ENCODE measurements around the gene ZNF230.
A peak's percentile ranks its signal among the peaks of the same experiment; 100 is the strongest.

ZNF230 gene
- total RNA-seq, result 0.53 to 8.5 (median 6.4) reads per million in 17 experiments

DNA sequence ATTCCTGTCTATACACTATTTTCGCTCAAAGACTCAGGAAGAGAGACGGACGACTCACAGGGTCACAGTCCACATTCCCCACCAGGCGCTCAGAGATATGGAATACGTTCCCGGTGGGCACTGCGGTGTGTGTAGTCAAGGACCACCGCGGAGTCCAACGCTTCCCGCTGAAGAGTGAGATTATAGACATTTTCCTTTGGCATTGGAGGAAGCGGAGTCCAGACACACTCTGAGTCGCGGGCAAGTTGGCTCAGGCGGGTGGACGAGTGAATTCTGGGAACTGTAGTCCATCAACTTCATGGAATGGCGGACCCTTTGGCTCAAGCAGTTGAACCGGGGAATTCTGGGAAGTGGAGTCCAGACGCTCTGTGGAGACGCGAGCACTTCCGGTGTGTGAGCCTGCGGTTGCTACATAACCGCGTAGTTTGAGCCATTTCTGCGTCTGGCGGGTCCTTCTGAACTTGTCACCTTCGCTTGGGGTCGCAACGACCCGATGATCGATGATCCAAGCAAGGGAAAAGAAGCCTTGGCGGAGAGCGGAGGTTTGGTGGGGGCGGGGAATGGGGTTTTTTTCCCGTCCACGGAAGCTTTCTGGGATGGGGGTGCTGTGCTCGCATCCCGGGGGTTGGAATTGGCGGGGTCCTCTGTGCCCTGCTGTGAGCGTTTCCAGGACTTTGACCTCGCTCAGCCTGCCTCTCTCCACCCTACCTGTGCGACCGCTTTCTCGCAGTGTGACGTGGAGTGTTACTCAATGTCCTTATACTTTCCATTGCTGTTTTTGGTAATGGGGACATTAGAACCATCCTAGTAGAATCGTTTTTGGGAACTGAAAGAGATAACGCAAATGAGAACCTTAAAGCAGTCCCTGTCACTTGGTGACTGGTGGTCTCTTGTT lies at the start of gene ZNF230:
Gene ZNF230, plus strand, starts transcription at position 392 of the 895 bp plus-strand sequence. CDS start 4,122 bp downstream, outside the sequence.
- DNase-seq, result peak; percentile 95 to 97 (median 96)

DNA sequence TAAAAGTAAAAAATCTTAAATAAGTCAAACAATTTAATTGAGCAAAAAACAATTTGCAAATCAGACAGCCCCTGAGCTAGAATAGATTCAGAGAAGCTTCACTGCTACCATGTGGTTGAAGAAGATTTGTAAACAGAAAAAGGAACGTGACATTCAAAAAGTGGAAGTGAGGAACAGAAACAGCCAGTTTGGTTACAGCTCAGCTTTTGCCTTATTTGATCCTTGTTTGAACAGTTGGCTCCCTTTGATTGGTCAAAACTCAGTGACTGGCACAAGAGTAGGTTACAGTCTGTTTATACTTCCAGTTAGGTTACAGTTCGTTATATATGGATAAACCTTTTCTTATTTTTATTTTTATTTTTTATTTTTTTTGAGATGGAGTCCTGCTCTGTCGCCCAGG lies 45.9 kb upstream of the ZNF230 start:
- DNase-seq, result peak; percentile 6 to 49 (median 21)

DNA sequence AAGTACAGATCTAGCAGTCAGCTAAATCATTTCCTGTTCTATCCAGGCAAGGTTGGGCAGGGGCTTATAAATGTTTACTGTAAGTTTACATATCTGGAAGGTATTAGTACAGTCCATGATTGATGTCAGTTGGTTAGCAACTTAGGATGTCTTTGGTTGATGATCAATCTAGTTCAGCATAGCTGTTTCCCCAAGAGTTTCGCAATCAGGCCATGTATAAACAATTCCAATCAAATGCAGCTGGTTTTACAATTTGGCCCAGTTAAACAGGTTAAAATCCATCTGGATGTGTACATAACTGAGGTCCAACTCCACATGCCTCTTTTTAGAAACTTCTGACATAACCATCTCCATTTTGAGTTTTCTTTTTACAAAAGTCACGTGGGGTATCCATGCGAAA lies 44.9 kb upstream of the ZNF230 start:
- DNase-seq, result no peak

DNA sequence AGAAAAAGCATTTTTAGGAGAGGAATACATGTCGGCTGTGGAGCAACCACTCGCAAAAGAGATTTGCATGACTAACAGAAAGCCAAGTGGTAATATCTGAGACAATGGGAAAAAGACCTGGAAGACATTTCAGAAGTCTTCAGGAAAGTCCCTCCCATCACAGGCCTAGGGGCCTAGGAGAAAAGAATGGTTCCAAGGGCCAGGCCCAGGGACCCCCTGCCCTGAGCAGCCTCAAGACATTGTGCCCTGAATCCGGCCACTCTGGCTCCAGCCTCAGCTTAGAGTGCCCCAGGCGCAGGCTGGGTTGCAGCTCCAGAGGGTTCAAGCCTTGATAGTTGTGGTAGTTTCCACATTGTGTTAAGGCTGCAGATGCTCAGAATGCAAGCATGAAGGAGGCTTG lies 42.3 kb upstream of the ZNF230 start:
- DNase-seq, result no peak

DNA sequence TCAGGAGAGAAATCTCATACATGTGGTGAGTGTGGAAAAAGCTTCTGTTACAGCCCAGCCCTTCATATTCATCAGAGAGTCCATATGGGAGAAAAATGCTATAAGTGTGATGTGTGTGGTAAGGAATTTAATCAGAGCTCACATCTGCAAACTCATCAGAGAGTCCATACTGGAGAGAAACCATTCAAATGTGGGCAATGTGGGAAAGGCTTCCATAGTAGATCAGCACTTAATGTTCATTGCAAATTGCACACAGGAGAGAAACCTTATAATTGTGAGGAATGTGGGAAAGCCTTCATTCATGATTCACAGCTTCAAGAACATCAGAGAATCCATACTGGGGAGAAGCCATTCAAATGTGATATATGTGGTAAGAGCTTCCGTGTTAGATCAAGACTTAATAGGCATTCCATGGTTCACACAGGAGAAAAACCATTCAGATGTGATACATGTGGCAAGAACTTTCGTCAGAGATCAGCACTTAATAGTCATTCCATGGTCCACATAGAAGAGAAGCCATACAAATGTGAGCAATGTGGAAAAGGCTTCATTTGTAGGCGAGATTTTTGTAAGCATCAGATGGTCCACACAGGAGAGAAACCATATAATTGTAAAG lies 36.6 kb upstream of the ZNF230 start:
- DNase-seq, result no peak

DNA sequence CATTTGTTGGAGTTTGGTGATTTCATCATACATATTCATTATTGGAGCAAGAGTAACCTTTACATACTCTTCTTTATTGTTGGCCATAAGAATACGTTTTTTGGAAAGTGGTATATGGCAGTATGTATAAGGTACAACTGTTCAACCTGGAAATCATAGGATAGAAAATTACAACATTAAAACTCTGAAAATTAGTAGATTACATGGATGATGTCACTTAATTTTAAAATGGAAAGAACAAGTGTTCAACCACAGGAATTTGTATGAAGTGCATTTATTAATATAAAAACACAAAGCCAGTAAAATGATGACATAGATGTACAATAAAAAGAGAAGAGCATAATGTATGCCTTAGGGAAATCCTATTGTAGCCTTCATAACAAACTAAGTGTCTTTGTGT lies 26.0 kb upstream of the ZNF230 start:
- DNase-seq, result no peak

DNA sequence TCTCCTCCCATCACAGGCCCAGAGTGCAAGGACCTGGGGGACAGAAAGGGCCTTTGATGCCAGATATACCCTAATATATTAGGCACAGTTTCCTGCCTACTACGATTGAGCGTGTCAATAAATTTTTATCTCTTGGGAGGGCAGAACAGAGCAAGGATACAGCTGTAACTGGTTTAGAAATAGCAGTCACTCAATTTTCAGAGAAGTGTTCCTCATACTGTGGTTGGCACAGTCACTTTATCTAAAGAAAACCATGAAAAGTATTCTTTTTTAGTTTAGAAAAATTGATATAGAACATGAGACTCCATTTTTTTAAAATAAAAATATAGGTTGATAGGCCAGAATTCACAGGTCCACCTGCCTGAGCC lies 19.2 kb upstream of the ZNF230 start:
- DNase-seq, result no peak

DNA sequence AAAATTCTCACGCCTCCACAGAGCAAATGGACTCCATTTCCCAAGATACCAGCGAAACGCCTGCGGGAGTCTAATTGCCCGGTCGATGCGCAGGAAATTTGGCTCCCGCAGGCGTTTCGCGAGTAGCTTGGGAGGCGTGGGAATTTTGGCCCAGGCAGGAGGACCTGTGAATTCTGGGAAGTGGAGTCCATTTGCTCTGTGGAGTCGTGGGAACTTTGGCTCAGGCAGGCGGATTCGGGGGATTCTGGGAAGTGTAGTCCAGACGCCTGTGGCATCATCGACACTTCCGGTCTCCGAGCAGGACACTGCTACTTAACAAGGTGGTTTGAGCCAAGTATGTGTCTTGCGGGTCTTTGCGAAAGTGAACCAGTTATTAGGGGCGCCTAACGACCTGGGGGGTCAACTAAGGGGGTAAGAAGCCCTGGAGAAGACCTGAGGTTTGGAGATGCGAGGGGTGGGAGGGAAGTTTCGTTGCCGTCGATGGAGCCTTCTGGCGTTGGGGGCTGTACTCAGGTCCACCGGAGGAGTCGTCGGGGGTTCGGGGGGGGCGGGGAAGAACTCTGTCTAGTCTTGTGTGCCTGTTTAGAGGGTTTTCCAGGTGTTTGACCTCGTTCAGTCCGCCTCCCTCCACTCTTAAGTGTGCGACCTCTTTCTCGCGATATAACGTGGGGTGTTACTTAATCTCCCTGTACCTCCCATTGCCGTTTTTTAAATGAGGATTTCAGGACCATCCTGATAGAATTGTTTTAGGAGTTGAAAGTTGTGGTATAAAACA lies 18.7 kb upstream of the ZNF230 start, which contains the start of gene ZNF155:
Gene ZNF155, plus strand, starts transcription at position 277 of the 775 bp plus-strand sequence. CDS start 4,356 bp downstream, outside the sequence.
- DNase-seq, result peak; percentile 90 to 96 (median 93)

DNA sequence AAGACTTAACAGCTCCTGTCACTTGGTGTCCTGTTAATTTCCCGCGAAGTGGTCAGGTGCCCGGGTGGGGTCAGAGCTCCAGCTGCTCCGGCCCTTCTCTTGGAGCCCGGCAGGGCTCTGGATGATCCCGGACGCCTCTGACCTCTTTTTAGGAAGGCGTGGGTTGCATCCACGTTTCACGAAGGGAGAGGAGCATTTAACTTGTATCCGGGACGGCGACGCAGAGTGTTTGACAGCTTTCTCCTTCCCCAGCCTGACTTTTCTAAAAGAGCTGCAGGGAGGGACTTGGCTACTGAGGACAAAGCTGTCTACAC lies 18.1 kb upstream of the ZNF230 start:
- peak in 2 of 4 experiments; percentile 47 for DNase-seq

DNA sequence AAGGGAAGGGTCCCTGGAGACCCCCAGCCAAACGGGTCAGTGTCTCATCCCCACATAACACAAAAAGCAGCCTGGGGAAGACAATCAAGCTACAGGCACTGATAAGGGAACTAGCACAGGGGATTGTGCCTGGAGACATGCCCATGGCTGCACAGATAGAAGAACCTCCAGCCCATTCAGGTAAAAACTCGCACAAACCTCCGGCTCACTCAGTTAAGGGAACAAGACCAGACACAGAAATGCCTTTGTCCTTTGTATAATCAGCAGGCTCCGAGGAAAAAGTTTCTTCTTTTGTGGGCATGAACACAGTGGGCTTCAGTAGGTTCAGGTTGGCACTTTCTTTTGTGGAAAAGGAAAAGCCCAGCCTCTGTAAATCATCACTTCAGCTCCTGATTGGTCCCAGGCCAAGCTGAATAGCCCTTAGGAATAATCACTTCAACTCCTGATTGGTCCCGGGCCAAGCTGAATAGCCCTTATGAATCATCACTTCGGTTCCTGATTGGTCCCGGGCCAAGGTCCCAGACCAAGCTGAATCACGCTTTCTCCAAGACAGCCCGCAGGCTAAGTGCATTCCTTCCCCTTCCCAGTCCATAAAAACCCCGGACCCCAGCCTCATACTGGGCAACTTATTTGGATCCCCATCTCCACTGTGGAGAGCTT lies 5.0 kb upstream of the ZNF230 start:
- no peak for DNase-seq

DNA sequence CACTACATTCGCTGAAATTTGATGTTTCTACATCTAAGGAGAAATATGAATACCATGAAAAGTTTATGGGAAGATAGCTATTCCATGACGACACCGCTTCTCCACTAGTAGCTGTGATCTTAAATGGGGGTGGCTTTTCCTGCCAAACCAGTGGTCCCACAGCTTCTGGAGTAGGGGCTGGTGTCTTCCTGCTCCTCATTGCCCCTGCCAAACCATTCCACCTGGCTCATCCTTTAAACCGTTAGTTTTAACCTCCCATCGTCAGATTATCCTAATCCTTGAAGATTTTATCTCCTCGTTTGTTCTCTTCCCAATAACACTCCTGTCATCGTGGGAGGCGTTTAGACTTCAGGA lies 568 bp upstream of the ZNF230 start:
- peak in 1 of 4 experiments; percentile 4 for DNase-seq

DNA sequence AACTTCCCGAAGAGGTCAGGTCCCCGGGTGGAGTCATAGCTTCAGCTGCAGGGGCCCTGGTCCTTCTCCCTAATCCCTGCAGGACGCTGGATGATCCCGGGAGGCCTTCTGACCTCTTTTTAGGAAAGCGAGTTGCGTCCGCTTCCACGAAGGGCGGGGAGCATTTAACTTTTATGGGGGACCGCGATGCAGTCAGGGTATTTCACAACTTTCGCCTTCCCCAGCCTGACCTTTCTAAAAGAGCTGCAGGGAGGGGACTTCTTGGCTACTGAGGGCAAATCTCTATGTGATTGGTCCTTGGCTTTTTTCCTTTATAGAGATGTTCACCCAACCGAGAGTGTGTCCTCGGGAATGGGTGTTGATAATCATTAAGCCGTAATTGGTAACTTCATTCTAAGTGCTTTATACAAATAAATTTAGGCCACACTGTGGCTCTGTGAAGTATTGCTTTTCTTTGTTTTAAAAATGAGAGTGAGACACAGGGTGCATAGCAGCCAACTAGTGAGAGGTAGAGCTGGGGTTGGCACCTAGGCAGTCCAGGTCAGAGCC lies 778 bp downstream of the ZNF230 start:
- DNase-seq, result peak; percentile 3 to 28 (median 27)

DNA sequence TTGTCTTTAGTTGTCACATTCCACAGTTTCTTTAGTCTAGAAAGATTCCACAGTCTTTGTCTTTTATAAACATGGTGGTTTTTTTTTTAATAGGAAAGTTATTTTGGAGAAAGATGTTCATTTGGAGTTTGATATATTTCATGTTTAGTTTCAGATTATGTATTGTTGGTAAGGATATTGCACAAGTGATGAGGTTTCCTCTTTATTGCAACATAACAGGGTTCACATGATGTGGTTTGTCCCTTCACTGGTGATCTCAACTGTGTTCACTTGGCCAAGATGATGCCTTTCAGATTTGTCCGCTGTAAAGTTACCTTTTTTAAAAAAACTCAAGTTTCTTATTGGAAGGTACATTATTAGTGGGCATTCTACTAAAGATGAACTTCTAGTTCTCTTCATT lies 3.2 kb downstream of the ZNF230 start:
- DNase-seq, result peak; percentile 31 to 78 (median 60)

DNA sequence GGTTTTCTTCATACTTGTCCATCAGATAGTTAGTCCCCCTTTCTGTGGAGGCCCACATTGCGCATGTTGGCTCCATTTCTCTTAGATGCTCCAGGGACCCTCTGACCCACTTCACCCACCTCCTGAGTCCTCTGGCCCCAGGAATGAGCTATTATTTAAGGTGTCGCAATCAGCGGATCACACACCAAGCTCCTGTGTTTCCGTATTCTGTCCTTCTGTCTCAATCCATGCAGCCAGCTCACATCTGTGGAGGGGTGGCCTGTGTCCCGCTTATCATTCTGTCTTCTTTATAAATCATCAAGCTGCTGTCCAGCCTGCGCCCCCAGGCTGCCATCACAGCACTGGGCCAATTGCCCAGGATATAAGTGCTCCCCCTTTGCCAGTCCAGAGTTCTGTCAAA lies 4.7 kb downstream of the ZNF230 start:
- no peak for DNase-seq

DNA sequence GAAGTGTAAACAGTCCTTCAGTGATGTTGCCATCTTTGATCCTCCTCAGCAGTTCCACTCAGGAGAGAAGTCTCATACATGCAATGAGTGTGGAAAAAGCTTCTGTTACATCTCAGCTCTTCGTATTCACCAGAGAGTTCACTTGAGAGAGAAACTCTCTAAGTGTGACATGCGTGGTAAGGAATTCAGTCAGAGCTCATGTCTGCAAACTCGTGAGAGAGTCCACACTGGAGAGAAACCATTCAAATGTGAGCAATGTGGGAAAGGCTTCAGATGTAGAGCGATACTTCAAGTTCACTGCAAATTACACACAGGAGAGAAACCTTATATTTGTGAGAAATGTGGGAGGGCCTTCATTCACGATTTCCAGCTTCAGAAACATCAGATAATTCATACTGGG lies 7.7 kb downstream of the ZNF230 start:
- DNase-seq, result no peak

DNA sequence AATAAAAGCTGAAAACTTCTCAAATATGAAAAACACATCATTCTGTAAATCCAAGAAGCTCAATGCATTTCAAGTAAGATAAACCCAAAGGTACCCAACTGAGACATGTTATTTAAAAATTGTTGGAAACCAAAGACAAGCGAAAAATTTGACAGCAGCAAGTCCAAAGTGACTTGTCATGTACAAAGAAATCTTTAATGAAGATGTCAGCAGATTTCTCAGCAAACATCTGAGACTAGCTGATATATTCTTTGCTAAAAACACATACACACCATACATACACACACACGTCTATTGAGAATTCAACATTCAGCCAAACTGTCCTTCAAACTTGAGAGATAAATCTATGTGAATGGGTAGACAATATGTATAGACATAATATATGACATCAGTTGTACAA lies 16.7 kb downstream of the ZNF230 start:
- no peak for DNase-seq

DNA sequence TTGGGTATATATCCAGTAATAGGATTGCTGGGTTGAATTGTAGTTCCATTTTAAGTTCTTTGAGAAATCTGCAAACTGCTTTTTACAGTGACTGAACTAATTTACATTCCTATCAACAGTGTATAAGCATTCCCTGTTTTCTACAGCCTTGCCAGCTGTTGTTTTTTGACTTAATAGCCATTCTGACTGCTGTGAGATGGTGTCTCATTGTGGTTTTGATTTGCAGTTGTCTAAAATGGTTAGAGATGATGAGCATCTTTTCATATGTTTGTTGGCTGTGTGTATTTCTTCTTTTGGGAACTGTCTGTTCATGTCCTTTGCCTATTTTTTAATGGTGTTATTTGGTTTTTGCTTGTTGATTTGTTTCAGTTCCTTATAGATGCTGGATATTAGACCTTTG lies 18.5 kb downstream of the ZNF230 start:
- DNase-seq, result no peak

DNA sequence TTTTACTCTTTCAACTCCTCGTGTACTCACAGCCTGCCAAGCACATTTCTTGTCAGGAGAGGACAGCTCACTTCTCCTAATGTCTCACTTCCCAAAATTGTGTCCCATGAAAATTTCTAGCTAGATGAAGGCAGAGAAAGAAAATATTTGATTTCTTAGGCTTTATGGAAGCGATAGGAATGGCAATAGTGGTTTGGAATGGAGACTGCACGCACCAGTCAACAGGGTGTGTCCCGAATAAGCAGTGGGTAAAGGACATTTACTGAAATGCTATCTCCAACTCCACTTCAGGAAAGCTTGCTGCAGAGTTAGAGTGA lies 22.1 kb downstream of the ZNF230 start:
- DNase-seq, result no peak

DNA sequence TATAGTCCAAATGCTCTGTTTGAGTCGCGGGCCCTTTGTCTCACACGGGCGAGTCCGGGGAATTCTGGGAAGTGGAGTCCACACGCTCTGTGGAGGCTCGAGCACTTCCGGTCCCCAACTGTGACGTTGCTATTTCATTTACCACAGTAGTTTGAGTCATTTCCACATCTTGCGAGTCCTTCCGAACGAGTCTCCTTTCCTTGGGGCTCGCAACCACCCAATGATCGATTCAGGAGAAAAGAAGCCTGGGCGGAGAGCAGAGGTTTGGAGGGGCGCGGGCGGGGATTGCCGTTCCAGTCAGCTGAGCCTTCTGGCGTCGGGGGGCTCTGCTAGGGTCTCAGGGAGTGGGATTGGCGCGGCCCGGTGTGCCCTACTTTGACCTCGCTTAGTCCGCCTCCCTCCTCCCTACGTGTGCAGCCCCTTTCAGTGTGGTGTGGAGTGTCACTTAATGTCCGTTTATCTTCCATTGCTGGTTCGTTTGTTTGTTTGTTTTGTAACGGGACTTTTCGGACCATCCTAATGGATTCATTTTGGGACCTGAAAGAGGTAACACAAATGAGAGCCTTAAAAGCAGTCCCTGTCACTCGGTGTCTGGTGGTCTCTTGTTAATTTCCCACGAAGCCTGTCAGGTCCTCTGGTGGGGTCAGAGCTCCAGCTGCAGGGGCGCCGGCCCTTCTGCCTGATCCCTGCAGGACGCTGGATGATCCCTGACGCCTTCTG lies 22.6 kb downstream of the ZNF230 start, which contains the start of gene ZNF222:
Gene ZNF222, plus strand, starts transcription at position 163 of the 720 bp plus-strand sequence. Its CDS starts 58 bp downstream, at position 221.
- DNase-seq, result peak; percentile 88 to 93 (median 92)

DNA sequence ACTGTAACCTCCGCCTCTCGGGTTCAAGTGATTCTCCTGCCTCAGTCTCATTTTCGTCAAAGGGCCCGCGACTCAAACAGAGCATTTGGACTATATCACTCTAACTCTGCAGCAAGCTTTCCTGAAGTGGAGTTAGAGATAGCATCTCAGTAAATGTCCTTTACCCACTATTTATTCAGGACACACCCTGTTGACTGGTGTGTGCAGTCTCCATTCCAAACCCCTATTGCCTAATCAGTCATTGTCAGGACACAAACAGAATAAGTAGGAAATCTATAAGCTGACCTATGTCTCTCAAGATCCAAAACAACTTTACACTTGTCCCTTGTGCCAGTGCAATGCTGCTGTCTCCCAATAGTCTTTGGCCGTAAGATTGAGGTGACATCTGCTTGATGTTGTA lies 23.9 kb downstream of the ZNF230 start:
- no peak for DNase-seq

DNA sequence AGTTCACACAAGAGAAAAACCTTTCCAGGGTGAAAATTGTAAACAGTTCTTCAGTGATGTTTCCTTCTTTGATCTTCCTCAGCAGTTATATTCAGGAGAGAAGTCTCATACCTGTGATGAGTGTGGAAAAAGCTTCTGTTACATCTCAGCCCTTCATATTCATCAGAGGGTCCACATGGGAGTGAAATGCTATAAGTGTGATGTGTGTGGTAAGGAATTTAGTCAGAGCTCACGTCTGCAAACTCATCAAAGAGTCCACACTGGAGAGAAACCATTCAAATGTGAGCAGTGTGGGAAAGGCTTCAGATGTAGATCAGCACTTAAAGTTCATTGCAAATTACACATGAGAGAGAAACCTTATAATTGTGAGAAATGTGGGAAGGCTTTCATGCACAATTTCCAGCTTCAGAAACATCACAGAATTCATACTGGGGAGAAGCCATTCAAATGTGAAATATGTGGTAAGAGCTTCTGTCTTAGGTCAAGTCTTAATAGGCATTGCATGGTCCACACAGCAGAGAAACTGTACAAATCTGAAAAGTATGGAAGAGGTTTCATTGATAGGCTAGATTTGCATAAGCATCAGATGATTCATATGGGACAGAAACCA lies 29.3 kb downstream of the ZNF230 start:
- no peak for DNase-seq

Measured in suppressor macrophage (primary cell).